CD4-positive, alpha-beta T cell treated with Interleukin-4 for 4 hours (primary cell): ENCODE results near the gene SKIC8.

Experiments used
- DNase-seq: peaks from one replicate; pipeline ENCODE4 v3.0.0-alpha.2; 2020

Gene SKIC8

DNA sequence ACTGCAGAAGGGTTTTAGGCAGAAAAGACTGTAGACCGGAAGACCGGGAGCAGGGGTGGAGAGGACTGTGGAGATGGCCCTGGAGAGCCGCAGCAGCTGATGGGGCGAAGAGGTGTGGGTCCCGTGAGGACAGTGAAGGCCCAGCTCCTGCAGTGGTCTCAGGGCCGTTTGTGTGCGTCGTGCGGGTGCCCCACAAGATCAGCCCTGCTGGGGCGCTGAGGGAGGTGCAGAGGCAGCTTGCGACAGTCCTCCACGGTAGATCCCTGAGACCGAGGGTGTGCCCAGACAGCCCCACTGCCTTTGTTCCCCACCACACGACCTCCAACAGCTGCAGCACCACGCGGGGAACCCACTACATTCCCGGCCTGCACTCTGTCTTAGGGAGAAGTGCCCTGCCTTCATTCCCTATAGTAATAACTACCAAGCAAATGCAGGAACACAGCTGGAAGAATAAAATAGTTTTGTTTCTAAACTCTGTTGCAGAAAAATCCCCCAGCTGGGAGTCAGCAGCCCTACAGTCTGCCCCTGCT is 21.7 kb upstream of the SKIC8 start:
- no peak for DNase-seq

DNA sequence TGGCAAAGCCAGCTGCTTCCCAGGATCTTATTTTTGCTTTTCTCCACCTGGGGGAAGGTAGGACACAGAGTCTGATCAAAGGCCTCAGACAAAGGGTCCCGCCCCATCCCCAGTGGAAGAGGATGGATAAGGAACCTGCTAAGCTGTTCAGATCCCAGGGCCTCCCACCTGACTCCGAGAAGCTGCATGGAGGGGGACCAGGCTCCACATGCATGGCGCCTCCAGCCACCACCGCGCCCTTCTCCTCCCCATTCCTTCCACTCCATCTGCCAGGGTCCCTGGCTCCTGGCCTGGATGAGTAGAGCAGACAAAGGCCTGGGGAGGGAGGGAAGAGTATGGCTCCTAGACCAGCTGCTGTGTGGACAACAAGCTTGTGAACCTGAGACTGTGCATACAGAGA is 20.8 kb upstream of the SKIC8 start:
- DNase-seq: no peak

DNA sequence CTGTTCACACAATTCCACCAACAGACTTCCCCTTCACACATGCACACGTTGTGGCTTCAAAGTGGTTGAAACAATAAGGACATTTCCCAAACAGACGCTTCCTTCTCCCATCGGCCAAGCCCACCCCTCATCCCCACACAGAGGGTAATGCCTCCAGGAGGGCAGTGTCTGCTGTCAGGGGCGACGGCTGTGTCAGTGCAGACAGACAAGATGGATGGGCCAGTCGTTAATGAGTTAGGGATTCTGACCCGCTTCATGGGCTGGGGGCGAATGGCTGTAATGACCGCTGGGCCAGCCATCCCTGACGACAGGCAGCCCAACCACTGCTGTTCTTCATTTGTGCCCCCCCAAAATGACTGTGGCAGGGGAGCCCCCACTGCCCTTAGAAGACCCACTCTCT is 20.2 kb upstream of the SKIC8 start:
- DNase-seq: no peak

DNA sequence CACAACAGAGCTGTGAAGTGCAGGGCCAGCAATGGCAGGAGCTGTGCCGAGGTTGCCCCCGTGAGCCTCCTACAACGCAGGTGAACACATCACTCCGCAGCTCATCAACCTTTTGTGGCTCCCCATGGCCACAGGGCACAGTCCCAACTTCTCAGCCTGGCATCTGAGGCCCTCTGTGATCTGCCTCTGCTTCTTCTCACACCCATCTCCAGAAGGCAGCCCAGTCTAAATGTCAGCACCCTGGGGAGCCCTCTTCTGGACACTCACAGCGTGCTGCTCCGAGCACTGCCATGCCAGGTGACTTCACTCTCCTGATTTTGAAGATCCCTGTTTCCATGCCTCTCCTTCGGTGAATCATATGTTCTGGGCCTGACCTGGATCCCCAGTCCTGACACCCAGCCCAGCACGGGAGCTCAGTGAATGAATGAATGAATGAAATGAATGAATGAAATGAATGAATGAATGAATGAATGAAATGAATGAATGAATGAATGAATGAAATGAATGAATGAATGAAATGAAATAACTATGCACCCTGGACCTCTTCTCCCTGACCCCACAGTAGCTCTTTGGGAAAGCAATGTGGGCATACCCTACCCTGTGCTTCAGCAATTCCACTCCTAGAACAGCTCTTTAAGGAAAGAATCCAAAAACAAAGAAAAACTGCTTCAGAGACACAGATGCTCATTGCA is 17.9 kb upstream of the SKIC8 start:
- DNase-seq: no peak

DNA sequence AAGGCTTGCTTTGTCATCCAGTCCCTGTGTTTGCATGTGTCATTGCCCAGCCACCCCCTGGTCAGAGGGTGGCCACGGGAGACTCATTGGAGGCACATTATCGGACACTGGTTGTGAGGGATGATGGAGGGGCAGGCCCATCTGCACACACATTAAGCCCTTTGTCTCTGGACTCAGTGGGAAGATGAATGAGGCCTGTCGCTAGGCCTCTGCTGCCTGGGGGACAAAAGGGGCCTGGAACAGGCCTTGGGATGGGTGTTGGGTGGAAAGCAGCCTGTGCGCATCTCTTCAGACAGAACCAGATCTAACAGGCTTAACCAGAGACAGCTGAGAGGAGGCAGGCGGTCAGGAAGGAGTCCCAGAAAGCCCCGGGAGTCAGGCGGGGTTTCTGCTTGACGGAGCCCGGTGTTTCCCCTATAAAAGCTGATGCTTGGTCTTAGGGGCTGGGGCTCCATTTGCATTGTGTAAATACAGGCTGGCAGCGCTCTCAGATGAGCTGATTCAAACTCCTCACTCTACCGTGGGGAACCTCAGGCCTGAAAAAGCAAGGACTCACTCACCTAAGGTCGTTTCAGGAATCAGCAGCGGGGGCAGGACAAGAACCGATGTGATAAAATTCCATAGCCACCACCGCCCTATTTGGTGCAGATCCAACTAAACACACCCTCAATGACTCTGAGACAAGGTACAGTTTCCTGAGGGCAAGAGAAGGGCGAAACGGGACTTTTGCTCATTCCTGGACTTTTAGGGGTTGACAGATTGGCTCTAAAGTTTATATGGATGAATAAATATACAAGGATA is 17.1 kb upstream of the SKIC8 start:
- DNase-seq: no peak

DNA sequence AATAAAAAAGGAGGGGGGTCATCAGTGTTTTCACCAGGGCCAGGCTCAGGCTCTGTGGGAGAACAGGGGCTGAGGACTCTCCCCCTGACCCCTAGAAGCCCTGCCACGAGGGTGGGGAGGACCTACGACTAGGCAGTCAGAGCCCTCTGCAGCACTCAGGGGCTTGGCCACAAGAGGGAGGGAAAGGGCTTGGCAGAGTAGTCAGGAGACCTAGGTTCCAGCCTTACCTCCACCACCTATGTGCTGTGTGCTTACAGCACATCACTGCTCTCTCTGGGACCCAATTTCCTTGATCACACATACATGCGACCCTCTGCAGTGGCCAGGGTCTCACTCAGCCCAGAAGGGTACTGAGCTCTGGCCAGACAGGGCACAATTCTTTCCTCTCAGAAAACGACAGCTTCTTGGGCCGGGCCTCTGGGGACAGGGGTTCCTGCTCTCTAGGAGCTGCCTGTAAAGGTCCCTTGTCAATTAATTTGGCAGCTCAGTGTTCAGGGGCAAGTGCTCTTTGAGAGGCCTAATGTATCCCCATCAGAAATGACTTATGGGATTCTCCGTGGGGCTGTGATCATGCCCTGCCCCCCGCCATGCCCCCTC is 16.4 kb upstream of the SKIC8 start:
- DNase-seq: no peak

DNA sequence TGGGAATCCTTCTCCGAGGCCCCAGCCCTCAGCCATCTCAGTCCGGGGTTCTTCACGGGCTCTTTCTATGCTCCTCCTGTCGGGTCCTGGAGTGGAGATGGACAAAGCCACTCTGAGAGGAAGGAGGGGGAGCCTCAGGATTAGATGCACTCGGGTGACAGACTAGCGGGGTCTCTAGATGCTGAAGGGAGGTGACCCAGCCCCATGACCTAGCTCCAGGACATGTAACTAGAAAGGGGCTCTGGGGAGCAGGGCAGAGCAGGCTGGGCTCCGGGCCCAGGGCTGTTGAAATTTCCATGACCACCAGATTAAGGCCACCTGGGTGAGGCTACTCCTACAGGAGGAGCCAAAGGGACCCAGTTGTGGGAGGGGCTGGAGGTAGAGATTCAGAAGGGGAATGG is 14.8 kb upstream of the SKIC8 start:
- DNase-seq: no peak

DNA sequence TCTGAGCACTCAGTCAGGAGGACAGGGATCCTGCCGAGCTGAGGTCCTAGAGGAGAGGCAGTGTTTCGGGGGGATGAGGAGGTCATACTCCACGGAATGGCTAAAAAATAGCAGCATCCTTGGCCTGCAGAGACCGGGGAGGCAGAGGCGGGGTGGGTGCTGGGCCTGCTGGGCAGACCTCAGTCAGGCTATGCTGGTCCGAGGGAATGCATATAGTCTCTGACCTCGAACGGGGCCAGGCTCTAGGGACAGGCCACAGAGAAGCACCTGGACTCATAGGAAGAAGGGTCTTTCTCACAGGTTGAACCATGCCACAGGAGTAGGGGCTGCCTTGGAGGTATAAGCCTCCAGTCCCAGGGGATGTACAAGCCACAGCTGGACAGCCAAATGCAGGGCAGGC is 14.0 kb upstream of the SKIC8 start:
- no peak for DNase-seq

DNA sequence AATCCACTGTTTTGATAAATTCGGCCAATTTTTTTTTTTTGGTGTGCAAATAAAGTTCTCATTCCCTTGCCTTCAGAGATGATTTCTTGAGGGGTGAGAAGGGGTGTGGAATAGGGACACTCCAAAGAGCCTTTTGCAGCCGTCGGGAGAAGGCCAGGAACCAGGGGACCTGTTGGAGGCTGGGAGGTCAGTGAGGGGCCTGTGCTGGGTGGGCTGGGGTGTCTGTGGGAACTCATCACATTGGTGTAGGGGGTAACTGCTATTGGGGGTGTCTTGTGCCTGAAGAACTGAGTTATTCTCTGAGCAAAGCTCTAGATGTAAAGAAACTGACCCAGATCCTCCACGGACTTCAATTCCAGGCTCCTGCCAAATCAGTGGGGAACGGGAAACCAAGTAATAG is 13.5 kb upstream of the SKIC8 start:
- no peak for DNase-seq

DNA sequence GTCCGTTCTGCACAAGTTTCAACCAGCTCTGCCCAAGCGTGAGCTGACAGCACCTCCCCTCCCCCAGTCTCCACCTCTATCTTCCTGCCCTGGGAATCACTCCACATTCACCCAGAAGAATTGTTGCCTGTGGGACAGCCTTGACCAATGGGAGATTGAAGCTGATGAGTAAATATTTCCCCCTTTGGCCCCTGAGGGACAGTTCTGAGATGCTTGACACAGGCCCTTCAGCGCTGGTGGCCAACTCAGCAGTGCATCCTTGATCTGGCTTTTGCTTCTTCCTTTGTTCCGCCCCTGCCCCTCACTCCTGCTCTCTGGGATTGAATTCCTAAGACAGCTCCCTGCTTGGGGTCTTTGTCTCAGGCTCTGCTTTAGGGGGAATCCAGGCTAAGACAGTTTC is 13.1 kb upstream of the SKIC8 start:
- DNase-seq: no peak

DNA sequence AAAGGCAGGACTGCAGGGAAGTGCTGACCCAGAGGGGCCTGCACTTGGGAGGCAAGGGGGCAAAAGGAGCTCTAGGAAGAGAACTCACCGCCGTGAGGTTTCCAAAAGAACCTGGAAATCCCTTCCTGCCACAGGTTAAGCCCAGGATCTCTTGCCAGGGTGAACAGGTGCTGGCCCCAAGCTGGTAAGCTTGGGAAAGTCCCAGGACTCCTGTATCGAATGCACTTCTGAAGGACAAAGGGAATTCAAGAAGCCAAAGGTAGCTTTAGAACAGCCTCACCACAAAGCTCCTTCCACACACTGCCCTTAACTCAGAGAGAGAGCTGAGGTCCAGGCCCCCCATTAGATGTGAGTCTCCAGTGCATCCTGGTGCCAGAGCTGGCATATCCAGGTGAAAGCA is 11.9 kb upstream of the SKIC8 start:
- no peak for DNase-seq

DNA sequence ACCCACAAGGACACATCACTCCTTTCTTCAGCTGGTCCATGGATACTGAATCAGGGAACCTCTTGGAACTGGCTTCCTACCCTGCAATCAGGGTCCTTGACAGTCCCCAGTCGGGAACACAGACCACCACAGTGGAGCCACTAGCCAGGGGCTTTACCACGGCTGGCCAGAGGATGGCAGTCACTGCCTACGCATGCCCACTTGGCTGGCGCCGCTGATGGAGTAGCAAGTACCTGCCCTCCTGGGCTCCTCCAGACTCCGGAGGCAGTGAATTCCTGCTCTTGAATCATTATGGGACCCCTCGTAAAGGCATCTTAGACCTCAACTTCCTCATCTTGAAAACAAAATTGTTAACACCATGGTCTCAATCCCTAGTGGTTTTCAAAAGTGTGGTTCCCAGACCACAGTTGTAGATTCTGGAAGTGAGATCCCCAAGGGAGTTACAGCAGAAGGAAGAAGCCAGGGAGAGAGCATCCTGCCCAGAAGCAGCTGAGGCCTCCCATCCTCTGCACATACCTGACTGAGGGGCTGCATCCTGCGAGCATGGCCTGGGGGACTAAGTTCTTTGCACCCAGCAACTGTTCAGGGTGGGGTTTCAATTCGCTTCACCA is 9.1 kb upstream of the SKIC8 start:
- peak; percentile 27 for DNase-seq

DNA sequence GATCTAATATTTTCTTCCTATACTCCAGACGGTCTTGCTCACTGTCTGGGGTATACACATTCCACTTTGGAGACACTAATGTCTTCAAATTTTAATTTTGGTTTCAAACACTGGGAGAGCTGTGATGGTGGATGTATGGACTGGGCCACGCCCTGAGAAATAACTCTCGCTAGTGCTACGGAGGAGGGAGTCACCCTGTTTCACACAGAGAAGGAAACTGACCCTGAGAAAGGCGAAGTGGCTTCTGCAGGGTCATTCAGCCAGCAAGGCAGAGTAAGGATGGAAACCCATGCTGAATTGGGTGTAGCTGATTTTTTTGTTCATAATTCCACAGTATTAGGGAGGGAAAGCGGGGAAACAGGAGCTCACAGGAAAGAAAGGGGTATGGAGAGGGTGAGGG is 8.6 kb upstream of the SKIC8 start:
- no peak for DNase-seq

DNA sequence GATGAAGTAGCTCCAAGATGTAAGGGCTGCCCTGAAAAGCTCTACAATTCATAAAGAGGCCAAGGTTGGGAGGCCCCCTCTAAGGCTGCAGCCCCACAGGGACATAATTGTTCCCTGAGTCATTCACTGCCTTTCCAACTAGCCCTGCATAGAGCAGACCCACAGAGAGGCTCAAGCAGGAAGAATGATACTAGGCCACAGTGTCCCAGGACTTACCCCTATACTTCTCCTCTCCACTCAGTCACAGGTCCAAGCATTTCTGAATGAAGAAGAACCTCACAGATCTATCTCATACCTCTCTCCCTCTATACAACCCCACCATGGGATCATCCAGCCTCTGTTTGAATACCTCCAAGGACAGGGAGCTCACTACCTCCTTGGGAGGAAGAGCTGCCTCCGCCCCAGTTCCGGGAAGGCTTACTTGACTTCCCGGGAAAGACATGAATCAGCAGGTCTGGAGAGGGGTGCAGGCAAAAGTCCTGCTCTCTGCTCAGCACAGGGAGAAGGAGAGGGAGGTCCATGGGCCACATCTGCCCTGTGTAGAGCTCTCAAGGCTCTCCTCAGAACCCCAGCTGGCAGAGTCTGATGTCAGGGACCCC is 6.9 kb upstream of the SKIC8 start:
- DNase-seq: no peak

DNA sequence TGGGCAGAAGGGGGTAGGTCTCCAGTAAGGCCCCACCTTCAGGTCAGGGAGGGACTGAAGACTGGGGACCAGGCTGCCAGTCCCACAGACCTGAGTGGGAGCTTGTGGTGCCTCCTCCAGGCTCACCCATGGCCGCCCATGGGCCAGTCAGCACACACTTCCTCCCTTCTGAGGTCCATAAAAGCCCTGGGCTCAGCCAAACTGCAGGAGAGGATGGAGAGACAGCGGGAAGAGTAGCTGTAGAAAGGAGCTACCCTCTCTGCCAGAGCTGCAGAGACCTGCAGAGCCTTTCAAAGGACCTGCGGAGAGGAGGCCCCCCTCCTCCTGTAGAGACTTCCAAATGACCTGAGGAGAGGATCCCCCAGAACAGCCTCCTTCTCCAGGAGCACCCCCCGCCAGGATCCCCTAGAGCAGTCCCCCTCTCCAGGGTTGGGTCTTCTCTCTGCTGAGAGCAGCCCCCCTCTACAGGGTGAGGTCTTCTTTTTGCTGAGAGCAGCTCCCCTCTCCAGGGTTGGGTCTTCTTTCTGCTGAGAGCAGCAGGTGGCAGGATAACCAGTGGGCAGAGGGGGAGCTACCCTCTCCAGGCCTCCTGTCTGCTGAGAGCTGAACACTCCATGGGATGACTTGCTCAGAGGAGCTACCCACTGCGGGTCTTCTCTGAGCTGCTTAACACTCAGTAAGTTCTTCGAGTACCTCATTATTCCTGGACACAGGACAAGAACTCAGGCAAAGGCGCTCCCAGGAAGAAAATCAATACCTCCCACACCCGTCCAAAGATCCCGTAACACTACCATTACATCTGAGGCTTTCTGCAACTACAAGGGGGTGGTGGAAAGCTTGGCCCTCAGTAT is 5.0 kb upstream of the SKIC8 start:
- no peak for DNase-seq

DNA sequence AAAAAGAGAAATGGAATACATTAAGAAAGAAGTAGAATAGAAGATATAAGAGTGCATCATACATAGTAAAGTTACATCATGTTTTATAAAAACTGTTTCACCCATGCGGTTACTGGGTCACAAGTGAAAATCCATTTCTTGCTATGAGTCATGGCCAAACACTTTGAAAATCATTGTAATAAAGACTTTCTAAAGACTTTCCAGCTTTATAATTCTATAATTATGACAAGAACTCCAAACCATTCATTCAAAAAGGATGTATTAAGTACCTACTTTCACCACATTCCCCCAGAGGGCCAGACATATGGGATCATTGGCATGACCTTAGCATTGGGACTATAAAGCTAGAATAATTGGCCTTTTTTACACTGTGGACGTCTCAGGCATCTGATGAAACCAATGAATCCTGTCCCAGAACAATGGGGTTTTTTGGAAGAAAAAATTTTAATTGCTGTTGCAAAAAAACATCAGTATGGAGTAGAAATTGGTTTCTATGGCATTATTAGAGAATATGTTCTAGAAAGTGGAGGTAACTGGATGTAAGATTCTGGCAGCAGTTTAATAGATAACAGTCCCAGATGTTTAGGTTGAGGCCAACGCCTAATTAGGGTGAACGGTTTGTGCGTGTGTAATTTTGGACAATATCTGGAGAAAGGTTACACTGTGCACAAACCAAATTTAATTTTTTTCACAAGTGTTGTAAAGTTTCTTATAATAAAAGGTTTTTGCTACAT is 3.3 kb upstream of the SKIC8 start:
- DNase-seq: no peak

DNA sequence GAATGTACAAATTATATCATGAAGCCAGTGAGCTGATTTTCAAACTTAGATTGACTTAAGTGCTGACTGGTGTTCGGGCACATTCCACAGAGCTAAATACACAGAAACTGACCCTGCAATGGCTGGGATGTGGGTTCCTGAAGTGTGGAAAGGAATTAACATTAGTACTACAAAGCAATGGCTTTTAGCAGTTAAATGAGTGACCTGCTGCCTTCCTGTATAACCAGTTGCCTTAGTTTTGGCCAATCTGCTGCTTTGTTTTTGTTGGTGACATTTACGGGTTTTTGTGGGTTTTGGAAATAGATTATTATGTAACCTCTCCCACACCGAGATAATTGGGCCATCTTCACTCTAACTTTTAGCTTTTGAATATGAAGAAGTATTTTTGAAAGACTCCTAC is 2.4 kb upstream of the SKIC8 start:
- DNase-seq: no peak

DNA sequence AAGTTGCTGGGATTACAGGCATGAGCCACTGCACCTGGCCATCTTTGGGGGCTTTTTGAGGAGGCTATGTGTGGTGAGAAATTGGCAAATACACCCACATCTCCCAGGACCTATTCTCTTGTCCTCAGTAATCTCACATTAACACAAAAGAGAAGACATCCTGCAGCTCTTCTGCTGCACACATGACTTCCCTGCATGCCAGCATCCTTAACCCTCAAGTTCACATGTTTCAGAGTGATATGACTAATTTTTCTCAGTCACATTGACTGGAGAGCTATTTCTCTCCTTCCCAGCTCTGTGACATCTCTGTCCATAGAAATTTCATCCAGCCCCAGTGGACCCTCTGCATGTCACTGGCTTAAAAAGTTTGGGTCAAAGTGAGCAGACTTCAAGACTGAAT is 1.9 kb upstream of the SKIC8 start:
- no peak for DNase-seq

DNA sequence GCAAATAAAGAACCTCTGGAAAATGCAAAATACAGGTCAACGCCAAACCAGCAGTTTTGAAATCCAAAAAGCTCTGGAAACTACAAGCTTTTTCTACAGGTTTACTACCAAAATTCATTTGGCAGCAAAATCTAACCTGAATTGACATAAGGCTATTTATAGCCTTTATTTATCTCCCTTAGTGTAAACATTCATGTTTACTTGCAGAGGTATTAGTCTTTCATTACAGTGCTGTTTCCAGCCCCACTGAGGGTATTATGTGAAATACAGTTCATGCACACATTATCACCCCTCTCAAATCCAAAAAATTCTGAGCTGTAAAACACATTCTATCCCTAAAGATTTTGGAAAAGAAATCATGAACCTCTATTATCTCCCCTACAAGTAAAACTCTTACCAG is 7.2 kb downstream of the SKIC8 start:
- DNase-seq: no peak

DNA sequence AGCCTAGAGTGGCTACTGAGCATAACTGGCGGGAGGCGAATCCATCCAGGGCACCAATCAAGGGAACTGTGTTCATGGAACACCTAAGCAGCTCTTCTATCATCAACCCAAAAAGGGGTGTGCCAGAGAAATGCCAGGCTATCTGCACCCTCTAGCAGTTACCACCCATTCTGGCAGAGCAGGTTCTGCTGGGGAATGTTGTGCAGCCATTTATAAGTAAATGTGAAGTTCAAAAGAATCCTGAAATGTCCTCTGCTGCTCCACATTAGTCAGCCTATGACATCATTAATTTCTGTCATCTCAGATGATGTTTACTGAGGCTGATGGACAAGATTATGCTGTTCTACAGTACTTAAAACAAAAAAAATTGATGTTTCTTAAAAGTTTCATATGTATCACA is 7.7 kb downstream of the SKIC8 start:
- no peak for DNase-seq

DNA sequence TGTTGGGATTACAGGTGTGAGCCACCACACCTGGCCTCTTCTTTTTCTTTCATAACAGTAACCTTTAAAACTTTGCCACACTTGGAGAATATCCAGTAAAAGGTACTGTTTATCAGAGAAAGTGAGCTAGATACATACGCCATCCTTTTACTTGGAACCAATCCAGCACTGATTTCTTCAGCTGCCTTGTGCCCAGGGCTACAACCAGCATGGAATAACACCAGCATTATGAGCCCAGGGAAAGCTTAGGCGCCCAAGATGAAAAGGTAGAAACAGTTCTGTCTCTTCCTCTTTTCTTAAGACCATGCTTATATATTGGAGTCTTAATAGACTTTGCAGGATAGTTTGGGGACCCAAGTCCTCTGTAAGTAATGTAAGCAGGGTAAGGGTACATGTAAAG is 8.4 kb downstream of the SKIC8 start:
- DNase-seq: no peak

DNA sequence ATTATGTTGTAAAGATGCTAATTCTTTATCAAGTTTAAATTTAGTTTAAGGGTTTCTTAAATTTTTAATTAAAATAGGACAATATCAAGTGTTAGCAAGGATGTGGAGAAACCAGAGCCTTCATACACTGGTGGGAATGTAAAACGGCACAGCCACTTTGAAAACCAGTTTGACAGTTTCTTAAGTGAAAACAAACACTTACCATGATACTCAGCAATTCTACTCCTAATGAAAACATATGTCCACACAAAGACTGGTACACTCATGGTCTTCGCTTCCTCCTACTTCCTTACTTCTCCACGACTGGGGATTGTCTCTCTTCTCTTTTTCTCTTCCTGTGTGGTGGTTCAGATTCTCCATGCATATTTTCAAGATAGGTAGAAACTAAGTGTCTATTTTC is 9.2 kb downstream of the SKIC8 start:
- DNase-seq: no peak
